SW 1271 (cell line): ENCODE measurements around the gene POU5F1.
"Not testable (repeated sequence)": the region's sequence is repeated elsewhere in the genome, so short reads cannot be mapped to it uniquely, and the experiment has no call there.

Experiments used
- DNase-seq, 2 experiments: peaks; one replicate each; lab custom pipeline; 2025; lab: John Stamatoyannopoulos, UW

POU5F1 gene

DNA sequence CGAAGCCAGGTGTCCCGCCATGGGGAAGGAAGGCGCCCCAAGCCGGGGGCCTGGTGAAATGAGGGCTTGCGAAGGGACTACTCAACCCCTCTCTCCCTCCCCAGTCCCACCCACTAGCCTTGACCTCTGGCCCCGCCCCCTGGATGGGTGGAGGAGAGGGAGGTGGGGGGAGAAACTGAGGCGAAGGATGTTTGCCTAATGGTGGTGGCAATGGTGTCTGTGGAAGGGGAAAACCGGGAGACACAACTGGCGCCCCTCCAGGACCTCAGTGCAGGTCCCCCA is at the start of gene POU5F1:
Gene POU5F1, minus strand, starts transcription at position 83 of the 282 bp plus-strand sequence. Its CDS starts 62 bp downstream, at position 21.
- no peak for DNase-seq

DNA sequence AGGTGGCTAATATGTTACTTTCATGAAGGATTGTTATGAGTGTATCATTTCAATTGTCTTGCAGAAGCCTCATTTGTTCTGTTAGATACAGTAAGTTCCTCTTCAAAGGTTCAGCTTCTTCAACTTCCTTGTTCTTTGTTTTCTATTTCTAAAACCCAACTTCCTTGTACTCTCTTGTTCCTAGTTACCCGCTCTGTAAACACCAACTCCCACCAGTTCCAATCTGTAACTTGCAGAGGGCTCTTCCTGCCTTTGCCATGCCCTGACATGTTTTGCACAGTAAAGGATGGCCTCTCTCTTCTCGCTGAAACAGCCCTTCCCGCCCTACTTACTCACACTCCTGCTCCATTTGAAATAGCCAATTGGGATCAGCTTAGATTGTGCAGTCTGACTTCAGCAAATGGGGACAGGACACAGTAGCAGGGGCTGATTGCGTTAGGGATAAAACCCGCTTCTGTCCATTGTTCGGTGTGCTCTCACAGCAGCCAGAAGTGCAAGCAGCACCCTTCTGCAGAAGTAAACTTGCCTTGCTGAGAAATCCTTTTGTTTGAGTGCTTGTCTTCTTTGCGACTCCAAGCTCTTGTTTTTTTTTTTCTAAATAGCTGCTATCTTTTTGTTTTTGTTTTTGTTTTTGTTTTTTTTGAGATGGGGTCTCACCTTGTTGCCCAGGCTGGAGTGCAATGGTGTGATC is 45.9 kb upstream of the POU5F1 start:
- no peak for DNase-seq

DNA sequence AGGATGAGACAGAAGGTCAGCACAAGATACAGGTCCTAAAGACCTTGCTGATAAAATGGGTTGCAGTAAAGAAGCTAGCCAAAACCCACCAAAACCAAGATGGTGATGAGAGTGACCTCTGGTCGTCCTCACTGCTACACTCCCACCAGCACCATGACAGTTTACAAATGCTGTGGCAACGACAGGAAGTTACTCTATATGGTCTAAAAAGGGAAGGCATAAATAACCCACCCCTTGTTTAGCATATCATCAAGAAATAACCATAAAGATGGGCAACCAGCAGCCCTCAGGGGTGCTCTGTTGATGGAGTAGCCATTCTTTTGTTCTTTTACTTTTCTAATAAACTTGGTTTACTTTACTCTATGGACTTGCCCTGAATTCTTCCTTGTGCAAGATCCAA is 44.7 kb upstream of the POU5F1 start:
- DNase-seq = not testable (repeated sequence)

DNA sequence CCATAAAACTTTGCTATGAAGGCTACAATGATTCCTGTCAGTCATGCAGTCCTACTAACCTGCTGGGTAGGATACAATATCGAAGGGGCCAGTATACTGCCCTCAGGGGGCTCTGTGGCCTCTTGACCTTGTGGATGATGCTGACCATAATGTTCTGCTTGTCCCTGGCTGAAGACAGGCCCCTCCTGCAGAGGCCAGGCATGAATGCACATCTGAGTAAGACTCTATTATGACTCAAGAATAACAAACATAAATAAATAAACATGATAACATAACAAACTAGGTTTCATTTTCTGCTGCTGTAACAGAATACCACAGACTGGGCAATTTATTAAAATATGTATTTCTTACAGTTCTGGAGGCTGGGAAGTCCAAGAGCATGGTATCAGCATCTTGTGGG is 44.0 kb upstream of the POU5F1 start:
- no peak for DNase-seq

DNA sequence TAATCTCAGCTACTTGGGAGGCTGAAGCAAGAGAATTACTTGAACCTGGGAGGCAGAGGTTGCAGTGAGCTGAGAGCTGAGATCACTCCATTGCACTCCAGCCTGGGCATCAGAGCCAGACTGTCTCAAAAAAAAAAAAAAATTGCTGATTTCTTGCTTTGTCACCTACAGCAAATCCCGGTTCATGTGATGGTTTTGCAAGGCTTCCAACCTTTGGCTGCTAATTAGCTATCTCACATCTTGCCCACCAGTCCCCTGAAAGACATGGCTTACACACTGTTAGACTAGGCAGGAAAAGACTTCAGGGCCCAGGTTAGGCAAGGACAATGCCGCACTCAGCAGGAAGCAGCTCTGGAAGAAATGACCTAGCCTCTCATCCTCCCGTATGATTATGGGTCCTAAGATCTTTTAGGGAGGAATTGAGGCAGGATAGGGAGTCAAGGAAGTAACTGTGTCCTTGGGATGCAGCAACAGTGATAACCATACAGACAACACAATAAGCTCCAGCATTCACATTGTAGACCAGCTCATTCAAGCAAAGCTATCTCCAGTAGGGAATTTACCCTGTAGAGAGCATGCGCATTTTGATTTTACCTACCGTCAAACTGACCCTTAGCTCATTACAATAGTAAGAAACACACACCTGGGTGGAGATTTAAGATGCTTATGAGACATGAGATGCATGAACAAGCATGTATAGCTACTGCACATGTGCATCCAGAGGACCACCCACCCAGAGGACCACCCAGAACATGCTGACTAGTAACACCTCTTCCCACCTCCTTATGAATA is 40.5 kb upstream of the POU5F1 start:
- DNase-seq = no peak

DNA sequence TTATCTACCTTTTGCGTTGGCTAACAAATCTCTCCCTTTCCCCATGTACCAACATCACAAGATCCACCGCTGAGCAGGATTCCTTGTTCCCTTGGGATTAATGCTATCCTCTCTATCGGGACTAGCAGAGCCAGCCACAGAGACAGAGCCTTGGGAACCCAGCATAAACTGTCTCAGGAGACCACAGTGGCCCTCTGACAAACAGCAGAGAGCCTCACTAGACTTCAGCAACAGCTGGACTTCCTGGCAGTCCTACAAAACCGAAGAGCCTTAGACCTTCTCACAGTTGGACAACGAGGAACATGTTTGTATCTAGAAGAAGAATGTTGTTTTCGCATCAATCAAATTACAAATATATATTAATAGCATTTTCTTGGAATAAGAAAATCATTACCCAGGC is 39.6 kb upstream of the POU5F1 start:
- DNase-seq = no peak

DNA sequence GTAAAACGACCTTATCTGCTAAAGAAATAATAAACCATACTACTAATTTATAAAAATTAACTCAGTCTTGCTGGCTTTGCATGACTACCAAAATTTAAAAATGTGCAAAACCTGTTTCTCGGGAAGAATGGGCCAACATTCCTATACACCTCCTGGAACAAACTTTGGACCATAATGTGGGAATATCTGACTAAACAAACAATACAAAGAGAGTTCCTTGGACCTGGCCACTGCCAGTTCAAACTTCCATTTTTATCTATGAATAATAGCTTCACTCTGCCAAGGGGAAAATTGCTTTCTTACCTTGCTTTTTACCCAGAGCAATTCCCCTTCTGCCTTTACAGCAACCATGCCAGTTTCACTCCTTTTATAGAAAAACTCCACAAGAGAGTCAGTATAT is 38.7 kb upstream of the POU5F1 start:
- DNase-seq = no peak

DNA sequence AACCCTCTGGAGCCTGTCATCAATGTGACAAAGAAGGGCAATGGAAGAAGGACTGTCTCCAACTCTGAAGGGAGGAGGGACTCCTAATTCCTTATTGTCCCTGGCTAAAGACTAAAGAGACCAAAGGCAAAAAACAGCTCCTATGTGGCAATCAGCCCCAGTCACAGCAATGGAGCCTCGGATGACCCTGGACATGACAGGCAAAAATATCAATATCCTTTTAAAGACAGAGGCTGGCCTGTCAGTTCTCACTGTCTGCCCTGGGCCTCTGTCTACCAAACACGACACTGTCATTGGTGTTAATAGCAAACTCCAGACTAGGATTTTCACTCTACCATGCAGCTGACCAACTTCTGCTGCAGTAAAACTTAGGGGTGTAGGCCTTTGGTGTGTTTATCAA is 38.0 kb upstream of the POU5F1 start:
- DNase-seq = no peak

DNA sequence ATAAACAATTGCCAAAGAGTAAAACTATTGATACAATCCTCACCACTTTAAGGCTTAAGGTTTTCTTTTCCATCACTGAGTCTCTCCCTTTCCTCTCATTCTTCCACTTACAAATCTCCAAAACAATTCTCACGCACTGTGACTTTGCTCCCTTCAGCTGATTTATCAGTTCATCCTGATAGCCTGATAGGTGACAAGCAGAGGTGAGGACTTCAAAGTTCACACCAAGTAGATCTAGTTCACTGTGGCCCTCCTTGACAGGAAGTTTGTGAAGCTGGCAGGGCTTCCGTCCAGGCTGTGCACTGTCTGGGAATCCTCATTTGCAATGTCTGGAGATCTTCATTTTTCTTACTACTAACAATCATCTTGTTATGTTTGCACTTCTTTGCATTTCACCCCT is 35.2 kb upstream of the POU5F1 start:
- no peak for DNase-seq

DNA sequence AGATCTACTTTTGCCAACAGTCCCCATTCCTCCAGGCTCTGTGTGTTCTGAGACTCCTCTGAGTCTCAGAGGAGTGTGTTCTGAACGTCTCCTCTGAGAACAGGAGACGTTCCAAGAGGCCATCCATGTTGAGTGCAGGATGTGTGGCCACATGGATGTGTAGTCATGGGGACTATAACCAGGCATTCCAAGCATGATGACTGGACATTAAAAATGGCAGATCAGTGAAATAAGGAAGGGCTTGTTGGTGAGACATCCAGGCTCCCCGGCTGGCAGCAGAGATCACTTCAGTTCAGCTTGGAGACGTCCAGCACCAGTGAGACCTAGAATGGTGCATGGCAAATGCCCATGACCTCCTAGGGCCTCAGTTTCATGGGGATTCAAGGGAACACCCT is 34.3 kb upstream of the POU5F1 start:
- DNase-seq = no peak

DNA sequence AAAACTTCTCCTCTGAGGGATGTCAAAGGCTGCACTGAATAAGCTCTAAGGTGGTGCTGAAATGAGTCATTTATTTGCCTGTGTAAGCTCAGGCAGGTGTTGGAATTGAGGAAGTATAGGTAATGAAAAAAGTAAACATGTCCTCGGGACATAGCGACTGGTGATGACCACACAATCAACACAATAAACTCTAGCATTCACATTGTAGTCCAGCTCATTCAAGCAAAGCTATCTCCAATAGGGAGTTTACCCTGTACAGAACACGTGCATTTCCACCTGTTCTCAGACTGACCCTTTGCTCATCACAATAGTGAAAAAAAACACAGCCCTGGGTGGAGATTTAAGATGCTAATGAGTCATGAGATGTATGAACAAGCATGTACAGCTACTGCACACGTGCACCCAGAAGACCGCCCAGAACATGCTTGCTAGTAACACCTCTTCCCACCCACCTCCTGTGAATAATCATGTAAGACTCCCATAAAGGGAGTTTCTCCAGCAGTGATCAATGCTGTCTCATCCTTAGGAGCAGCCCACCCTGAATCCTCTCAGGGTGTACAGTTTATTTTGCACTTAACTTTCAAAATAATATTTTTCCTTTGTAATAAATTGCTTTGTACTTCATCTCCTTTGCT is 33.0 kb upstream of the POU5F1 start:
- peak; percentile 69 to 86 for DNase-seq

DNA sequence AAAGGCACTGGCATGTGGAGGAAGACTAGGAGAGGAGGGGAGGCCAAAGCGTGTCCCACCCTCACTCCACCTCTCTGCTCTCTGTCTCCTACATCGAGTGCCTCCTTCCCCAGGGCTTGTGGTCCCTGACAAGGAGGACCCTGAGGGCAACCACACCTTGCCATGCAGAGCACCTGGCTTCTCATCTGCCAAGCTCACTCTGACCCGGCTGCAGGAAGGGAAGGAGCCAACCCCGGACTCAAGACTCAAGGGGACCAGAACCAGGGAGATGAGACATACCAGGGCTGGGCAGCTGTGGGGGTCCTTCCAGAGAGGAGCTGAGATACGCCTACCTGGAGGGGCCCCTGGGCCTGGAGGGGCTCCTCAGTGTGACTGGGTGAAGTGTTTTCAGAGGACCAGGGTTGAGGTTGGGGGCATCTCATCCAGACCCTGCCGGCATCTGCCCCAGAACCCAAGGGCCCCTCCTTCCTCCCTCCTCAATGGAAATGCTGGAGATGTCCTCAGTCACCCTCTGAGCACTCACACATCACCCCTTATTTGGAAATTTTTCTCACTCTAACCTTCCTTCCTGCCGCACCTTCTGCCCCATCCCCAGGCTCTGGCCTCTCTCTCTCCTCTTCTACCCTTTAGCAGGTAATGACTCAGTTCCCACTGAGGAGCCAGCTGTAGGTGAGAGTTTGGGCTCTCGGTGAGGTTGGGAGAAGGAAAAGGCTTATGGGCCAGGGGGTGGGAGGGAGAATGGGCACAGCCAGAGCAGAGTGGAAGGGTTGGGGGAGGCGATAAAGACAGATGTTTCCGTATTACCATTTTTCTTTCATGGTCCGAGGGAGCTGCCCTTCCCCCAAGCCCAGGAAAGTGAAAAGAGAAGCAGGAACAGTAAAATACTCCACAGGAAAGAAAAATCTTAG is 32.0 kb upstream of the POU5F1 start:
- no peak for DNase-seq

DNA sequence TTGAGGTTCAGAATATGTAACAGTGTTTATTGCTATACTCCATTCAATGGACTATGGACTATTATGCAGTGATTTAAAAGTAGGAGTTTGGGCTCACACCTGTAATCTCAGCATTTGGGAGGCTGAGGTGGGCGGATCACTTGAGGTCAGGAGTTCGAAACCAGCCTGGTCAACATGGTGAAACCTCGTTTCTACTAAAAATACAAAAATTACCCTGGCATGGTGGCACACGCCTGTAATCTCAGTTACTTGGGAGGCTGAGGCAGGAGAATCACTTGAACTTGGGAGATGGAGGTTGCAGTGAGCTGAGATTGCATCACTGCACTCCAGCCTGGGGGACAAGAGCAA is 28.6 kb upstream of the POU5F1 start:
- DNase-seq = not testable (repeated sequence)

DNA sequence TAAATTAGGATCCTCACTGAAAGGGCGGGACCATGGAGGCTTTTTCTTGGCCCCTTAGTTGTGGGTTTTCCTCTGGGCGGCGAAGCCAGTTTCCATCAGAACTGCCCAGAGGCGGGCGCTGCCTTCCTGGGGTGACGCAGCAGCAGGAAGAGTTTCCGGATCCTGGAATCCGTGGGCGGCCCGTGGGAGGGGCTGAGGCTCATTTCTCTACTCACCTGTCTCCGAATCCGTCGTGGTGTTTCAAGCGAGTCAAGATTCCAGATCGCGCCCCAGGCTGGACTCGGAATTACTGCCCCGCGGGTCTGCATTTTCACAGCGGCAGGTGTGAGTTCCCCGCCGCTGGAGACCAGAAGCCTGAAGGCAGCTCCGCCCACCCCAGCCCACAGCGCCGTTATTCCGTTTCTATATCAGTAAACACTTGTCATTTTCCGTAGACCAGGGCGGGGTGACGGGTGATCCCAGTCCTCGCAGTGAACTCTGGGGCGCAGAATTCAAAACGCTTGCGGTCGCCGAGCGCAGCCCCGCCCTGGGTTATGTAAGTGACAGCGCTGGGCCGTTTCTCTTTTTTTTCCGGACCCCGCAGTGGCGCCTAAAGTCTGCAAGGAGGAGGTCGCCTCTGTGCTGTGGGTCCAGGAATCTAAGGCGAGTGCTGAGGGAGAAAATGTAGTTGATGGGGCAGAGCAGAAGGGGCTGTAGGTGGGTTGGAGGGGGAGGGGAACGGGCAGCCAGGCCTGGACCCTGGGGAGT is 27.2 kb upstream of the POU5F1 start:
- DNase-seq = peak; percentile 80 to 92

DNA sequence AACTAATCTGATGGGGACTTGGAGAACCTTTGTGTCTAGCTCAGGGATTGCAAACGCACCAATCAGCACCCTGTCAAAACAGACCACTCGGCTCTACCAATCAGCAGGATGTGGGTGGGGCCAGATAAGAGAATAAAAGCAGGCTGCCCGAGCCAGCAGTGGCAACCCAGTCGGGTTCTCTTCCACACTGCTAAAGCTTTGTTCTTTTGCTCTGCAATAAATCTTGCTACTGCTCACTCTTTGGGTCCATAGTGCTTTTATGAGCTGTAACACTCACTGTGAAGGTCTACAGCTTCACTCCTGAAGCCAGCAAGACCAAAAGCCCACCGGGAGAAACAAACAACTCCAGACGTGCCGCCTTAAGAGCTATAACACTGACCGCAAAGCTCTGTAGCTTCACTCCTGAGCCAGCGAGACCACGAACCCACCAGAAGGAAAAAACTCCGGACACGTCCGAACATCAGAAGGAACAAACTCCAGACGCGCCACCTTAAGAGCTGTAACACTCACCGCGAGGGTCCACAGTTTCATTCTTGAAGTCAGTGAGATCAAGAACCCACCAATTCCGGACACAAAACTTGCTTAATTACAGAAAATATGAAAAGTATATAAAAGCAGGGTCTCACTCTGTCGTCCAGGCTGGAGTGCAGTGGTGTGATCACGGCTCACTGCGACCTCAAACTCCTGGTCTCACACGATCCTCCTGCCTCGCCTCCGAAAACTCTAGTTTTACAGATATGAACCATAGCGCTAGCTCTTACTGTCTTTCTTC is 26.0 kb upstream of the POU5F1 start:
- not testable (repeated sequence) for DNase-seq

DNA sequence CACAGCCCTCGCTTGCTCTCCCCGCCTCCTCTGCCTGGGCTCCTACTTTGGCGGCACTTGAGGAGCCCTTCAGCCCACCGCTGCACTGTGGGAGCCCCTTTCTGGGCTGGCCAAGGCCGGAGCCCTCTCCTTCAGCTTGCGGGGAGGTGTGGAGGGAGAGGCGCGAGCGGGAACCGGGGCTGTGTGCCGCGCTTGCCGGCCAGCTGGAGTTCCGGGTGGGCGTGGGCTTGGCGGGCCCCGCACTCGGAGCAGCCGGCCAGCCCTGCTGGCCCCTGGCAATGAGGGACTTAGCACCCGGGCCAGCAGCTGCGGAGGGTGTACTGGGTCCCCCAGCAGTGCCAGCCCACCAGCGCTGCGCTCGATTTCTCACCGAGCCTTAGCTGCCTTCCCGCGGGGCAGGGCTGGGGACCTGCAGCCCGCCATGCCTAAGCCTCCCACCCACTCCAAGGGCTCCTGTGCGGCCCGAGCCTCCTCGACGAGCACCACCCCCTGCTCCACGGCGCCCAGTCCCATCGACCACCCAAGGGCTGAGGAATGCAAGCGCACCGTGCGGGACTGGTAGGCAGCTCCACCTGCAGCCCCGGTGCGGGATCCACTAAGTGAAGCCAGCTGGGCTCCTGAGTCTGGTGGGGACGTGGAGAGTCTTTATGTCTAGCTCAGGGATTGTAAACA is 25.0 kb upstream of the POU5F1 start:
- not testable (repeated sequence) for DNase-seq

DNA sequence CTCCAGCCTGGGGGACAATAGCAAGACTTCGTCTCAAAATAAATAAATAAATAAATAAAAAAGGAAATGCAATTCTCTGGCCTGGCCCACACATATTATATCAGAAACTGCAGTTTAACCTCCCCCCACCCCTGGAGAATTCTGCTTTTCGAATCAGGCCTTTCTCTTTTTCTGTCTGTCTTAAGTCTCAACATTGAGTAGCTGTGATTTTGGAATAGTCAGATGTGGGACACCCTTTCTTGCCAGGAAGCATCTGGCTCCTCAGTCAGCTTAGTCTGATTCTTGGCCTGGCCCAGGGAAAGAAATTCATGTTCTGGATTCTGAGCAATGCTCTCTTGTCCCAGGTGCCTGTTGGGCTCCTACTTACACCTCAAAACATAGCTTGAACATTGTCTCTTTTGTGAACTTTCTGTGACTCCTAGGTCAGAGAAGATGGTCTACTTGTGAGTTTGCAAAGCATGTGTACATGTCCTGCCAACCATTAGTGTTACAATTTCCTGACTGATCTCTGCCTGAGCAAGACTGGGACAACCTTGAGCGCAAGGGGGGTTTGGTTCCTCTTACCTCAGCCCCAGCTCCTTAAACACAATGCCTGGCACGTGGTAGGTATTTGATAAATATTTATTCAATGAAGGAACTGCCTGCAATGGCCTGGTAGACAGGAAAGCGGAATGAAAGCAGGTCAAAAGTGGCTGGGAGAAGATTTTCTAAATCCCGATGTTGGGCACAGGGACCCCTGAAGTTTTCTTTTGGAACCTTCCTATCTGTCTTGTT is 23.8 kb upstream of the POU5F1 start:
- DNase-seq = no peak

DNA sequence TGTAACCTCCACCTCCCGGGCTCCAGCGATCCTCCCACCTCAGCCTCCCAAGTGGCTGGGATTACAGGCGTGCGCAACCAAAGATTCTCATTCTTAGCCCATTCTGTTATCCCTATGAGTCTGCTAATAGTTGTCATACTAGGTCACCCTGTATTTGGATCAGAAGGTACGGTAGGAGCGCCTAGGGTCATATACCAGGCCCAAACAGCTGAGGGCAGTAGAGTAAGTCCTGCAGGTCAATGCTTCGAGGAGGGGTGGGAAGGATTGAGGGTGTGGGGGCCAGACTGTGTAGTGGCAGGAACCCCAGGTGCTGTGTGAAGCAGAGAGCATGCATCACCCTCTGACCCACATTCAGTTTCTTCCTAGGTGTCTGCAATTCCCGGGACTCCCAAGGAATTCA is 22.7 kb upstream of the POU5F1 start:
- no peak for DNase-seq

DNA sequence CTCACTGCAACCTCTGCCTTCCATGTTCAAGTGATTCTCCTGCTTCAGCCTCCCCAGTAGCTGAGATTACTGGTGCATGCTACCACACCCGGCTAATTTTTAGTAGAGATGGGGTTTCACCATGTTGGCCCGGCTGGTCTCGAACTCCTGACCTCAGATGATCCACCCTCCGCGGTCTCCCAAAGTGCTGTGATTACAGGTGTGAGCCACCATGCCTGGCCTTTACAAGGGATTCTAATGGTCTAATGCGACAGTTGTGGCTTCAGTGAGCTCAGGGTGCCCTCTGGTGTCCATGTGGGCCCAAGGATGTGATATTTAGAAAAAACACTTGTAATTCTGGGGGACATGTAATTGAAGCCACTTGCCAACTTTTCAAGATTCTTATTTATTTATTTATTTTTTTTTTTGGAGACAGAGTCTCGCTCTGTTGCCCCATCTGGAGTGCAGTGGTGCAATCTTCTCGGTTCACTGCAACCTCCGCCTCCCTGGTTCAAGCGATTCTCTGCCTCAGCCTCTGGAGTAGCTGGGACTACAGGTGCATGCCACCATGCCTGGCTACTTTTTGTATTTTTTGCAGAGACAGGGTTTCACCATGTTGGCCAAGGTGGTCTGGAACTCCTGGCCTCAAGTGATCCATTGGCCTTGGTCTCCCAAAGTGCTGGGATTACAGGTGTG is 22.1 kb upstream of the POU5F1 start:
- peak; percentile 66 to 81 for DNase-seq
